GM23338 (cell line): Measurements from ENCODE around the gene GPR176. TPM values are rescaled to one million over a fixed set of nuclear protein-coding genes. Genes with fewer than 3 reads are reported as not detected.

Experiments
- ATAC-seq: fragments of 200-7000 bp; cut with Tn5 transposase; 3 replicates; pipeline ENCODE4 v1.9.1; 2020
- DNase-seq: peaks from one replicate; pipeline ENCODE4 v3.0.0-alpha.2; 2015; ENCODE audit warnings: low spot score
- H2AFZ ChIP-seq: fragments of 200-600 bp; sonication (generic); 2 replicates; pipeline ENCODE4 v1.8.0; 2016; ENCODE audit warnings: antibody characterized with exemption, mild to moderate bottlenecking, moderate library complexity
- H3F3A ChIP-seq: fragments of 200-600 bp; sonication (generic); replicated peaks from 2 replicates; pipeline ENCODE4 v1.8.0; 2017; ENCODE audit warnings: antibody characterized with exemption, mixed run types, low read depth
- H3K27ac ChIP-seq: fragments of 200-600 bp; sonication (generic); 2 replicates; pipeline ENCODE4 v1.6.1; 2016; ENCODE audit warnings: low read depth
- H3K27me3 ChIP-seq: fragments of 200-600 bp; sonication (generic); 2 replicates; pipeline ENCODE4 v1.8.0; 2016; ENCODE audit warnings: mild to moderate bottlenecking, mixed run types, moderate library complexity; ENCODE audit not compliant: insufficient read depth
- H3K36me3 ChIP-seq: fragments of 200-600 bp; sonication (generic); 2 replicates; pipeline ENCODE4 v1.8.0; 2016; ENCODE audit warnings: mild to moderate bottlenecking; ENCODE audit not compliant: insufficient read depth
- H3K4me1 ChIP-seq: fragments of 200-600 bp; sonication (generic); 2 replicates; pipeline ENCODE4 v1.8.0; 2016; ENCODE audit warnings: mild to moderate bottlenecking, moderate library complexity; ENCODE audit not compliant: insufficient read depth
- H3K4me2 ChIP-seq: fragments of 200-600 bp; sonication (generic); 2 replicates; pipeline ENCODE4 v1.7.1; 2017; ENCODE audit warnings: mixed run types
- H3K4me3 ChIP-seq: fragments of 200-600 bp; sonication (generic); 2 replicates; pipeline ENCODE4 v1.6.1; 2016; ENCODE audit warnings: mixed run types
- H3K79me2 ChIP-seq: fragments of 200-600 bp; sonication (generic); replicated peaks from 2 replicates; pipeline ENCODE4 v1.8.0; 2017; ENCODE audit warnings: mild to moderate bottlenecking; ENCODE audit not compliant: insufficient read depth
- H3K9me2 ChIP-seq: fragments of 200-600 bp; sonication (generic); 2 replicates; pipeline ENCODE4 v1.8.0; 2017; ENCODE audit not compliant: insufficient read depth
- H4K20me1 ChIP-seq: fragments of 200-600 bp; sonication (generic); replicated peaks from 2 replicates; pipeline ENCODE4 v1.8.0; 2017; ENCODE audit warnings: mild to moderate bottlenecking; ENCODE audit not compliant: insufficient read depth
- H3K27ac Mint-ChIP-seq: 2 replicates; pipeline ENCODE4 v1.8.0; 2020; ENCODE audit warnings: inconsistent platforms, mild to moderate bottlenecking, moderate library complexity, mixed read lengths
- H3K27me3 Mint-ChIP-seq: 3 replicates; pipeline ENCODE4 v1.8.0; 2022; ENCODE audit warnings: low read depth, mild to moderate bottlenecking, moderate library complexity, mixed read lengths, inconsistent platforms; ENCODE audit not compliant: insufficient read depth, poor library complexity
- H3K36me3 Mint-ChIP-seq: 3 replicates; pipeline ENCODE4 v1.8.0; 2021; ENCODE audit warnings: low read depth, mild to moderate bottlenecking, inconsistent platforms, moderate library complexity, mixed read lengths
- H3K4me1 Mint-ChIP-seq: 3 replicates; pipeline ENCODE4 v1.8.0; 2020; ENCODE audit warnings: mild to moderate bottlenecking, inconsistent platforms, mixed read lengths
- H3K4me3 Mint-ChIP-seq: 3 replicates; pipeline ENCODE4 v1.8.0; 2021; ENCODE audit warnings: moderate library complexity, mild to moderate bottlenecking, inconsistent platforms, mixed read lengths
- H3K9me3 Mint-ChIP-seq: 3 replicates; pipeline ENCODE4 v1.8.0; 2020; ENCODE audit warnings: moderate library complexity, mild to moderate bottlenecking, inconsistent platforms, mixed read lengths
- CREB1 ChIP-seq: fragments of 250-450 bp; sonication (Bioruptor Pico); IDR thresholded peaks from 2 replicates; pipeline ENCODE4 v1.5.0; 2020; ENCODE audit warnings: low read depth, mild to moderate bottlenecking, moderate library complexity
- EZH2 ChIP-seq: fragments of 200-600 bp; sonication (generic); IDR thresholded peaks from one replicate; pipeline ENCODE4 v1.8.0; 2017; ENCODE audit warnings: antibody characterized with exemption, mild to moderate bottlenecking, low read depth; ENCODE audit not compliant: unreplicated experiment
- EZH2phosphoT487 ChIP-seq: fragments of 200-600 bp; sonication (generic); IDR thresholded peaks from one replicate; pipeline ENCODE4 v1.8.1; 2018; ENCODE audit warnings: antibody characterized with exemption; ENCODE audit not compliant: unreplicated experiment
- JUNB ChIP-seq: IDR thresholded peaks from one replicate; pipeline ENCODE4 v1.6.1; 2016; ENCODE audit warnings: antibody characterized with exemption; ENCODE audit not compliant: unreplicated experiment
- NANOG ChIP-seq: IDR thresholded peaks from 2 replicates; pipeline ENCODE4 v1.6.1; 2016; ENCODE audit warnings: antibody characterized with exemption, borderline replicate concordance
- POLR2AphosphoS5 ChIP-seq: IDR thresholded peaks from 2 replicates; pipeline ENCODE4 v1.6.1; 2016; ENCODE audit warnings: antibody characterized with exemption, low read depth
- STAT1 ChIP-seq: IDR thresholded peaks from one replicate; pipeline ENCODE4 v1.6.1; 2016; ENCODE audit warnings: antibody characterized with exemption; ENCODE audit not compliant: unreplicated experiment
- ZNF114 ChIP-seq: fragments of 250-450 bp; sonication (Bioruptor Pico); IDR thresholded peaks from 2 replicates; pipeline ENCODE4 v1.5.0; 2020; ENCODE audit warnings: mild to moderate bottlenecking, moderate library complexity
- ZNF331 ChIP-seq: fragments of 250-450 bp; sonication (Bioruptor Pico); IDR thresholded peaks from 2 replicates; pipeline ENCODE4 v1.5.0; 2020; ENCODE audit warnings: low read depth, mild to moderate bottlenecking, moderate library complexity
- polyA plus RNA-seq: library from polyadenylated mRNA; unstranded; fragments of >200 nt; fragmentation: Nextera tagmentation; extraction: Ambion mirVana; gene quantifications from 2 replicates; pipeline ENCODE4 v1.2.1, GENCODE V29; 2016
- total RNA-seq: library from RNA; depleted of rRNA; stranded (reverse); fragments of >200 nt; shearing (Covaris generic); gene quantifications from 2 replicates; pipeline ENCODE4 v1.2.3, GENCODE V29; 2014
- TF ChIP-seq, protein P1 (sequence below): IDR thresholded peaks from 2 replicates; pipeline ENCODE4 v1.6.1; 2016; ENCODE audit warnings: antibody characterized with exemption
- TF ChIP-seq, protein P2 (sequence below): IDR thresholded peaks from one replicate; pipeline ENCODE4 v1.6.1; 2018; ENCODE audit warnings: antibody characterized with exemption; ENCODE audit not compliant: unreplicated experiment
- TF ChIP-seq, protein P3 (sequence below), 2 experiments: fragments of 200-600 bp in 1 of 2; sonication (generic) in 1 of 2; conservative IDR thresholded peaks; 2 replicates each; pipeline versions ENCODE4 v1.5.1 to v1.6.1; 2016 to 2017; ENCODE audit warnings: antibody characterized with exemption in 2 of 2, low read depth in 2 of 2, mild to moderate bottlenecking in 2 of 2, moderate library complexity in 1 of 2
- TF ChIP-seq, protein P4 (sequence below): fragments of 250-450 bp; sonication (Bioruptor Pico); IDR thresholded peaks from 2 replicates; pipeline ENCODE4 v1.5.0; 2020; ENCODE audit warnings: mild to moderate bottlenecking, moderate library complexity

Gene GPR176
- total and polyA plus RNA-seq, 2 experiments from 2014 or later: 60.0 to 248 TPM

DNA sequence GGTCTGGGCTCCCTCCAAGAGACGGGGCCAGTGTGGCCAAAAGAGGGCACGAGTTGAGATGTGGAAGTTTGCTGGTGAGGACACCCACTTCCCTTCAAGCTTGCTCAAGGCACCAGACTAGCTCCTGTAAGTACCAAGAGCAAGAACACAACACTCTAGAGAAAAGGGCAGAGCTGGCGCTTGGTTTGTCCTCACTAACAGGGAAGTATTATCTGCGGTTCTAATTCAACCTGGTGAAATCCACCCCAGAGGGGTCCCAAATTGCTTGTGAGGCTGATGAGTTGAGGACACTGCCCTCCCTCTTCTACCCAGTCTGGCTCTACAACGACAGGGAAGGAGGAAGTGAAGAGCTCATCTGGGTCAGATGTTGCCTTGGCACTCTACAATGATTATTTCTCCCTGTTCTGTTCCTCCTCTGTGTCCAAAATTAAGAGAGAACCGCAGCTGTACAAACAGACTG lies 120.5 kb downstream of the GPR176 start:
- H3K36me3 Mint-ChIP-seq: peaks cover 63% of the 10 kb centered on the region
- peaks cover 23% of the 10 kb centered on the region for H3K27me3 Mint-ChIP-seq
- no peak overlapping the region for H3K4me3 Mint-ChIP-seq
- peaks cover 25% of the 10 kb centered on the region for H3K79me2 ChIP-seq
- H2AFZ ChIP-seq: no peak overlapping the region
- DNase-seq (no peak), ATAC-seq (no peak)
- peaks cover 36% of the 10 kb centered on the region for H3K36me3 ChIP-seq
- no peak overlapping the region for H3K4me3 ChIP-seq
- no peaks in the 10 kb centered on the region for H3K9me3 Mint-ChIP-seq
- H4K20me1 ChIP-seq: peaks cover 16% of the 10 kb centered on the region
- H3F3A ChIP-seq: 0 out of 2 replicates have a peak, but pooled peaks cover 14% of the 10 kb centered on the region
- TF ChIP-seq EZH2 (no peak), ZNF114 (no peak), POLR2AphosphoS5 (no peak), JUNB (no peak), NANOG (no peak), ZNF331 (CRISPR knock-in tag) (no peak), STAT1 (no peak), CREB1 (no peak), EZH2phosphoT487 (no peak)
- TF ChIP-seq, protein P1, sequence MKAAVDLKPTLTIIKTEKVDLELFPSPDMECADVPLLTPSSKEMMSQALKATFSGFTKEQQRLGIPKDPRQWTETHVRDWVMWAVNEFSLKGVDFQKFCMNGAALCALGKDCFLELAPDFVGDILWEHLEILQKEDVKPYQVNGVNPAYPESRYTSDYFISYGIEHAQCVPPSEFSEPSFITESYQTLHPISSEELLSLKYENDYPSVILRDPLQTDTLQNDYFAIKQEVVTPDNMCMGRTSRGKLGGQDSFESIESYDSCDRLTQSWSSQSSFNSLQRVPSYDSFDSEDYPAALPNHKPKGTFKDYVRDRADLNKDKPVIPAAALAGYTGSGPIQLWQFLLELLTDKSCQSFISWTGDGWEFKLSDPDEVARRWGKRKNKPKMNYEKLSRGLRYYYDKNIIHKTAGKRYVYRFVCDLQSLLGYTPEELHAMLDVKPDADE: no peak
- TF ChIP-seq, protein P2, sequence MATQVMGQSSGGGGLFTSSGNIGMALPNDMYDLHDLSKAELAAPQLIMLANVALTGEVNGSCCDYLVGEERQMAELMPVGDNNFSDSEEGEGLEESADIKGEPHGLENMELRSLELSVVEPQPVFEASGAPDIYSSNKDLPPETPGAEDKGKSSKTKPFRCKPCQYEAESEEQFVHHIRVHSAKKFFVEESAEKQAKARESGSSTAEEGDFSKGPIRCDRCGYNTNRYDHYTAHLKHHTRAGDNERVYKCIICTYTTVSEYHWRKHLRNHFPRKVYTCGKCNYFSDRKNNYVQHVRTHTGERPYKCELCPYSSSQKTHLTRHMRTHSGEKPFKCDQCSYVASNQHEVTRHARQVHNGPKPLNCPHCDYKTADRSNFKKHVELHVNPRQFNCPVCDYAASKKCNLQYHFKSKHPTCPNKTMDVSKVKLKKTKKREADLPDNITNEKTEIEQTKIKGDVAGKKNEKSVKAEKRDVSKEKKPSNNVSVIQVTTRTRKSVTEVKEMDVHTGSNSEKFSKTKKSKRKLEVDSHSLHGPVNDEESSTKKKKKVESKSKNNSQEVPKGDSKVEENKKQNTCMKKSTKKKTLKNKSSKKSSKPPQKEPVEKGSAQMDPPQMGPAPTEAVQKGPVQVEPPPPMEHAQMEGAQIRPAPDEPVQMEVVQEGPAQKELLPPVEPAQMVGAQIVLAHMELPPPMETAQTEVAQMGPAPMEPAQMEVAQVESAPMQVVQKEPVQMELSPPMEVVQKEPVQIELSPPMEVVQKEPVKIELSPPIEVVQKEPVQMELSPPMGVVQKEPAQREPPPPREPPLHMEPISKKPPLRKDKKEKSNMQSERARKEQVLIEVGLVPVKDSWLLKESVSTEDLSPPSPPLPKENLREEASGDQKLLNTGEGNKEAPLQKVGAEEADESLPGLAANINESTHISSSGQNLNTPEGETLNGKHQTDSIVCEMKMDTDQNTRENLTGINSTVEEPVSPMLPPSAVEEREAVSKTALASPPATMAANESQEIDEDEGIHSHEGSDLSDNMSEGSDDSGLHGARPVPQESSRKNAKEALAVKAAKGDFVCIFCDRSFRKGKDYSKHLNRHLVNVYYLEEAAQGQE: no peak
- TF ChIP-seq, protein P3, sequence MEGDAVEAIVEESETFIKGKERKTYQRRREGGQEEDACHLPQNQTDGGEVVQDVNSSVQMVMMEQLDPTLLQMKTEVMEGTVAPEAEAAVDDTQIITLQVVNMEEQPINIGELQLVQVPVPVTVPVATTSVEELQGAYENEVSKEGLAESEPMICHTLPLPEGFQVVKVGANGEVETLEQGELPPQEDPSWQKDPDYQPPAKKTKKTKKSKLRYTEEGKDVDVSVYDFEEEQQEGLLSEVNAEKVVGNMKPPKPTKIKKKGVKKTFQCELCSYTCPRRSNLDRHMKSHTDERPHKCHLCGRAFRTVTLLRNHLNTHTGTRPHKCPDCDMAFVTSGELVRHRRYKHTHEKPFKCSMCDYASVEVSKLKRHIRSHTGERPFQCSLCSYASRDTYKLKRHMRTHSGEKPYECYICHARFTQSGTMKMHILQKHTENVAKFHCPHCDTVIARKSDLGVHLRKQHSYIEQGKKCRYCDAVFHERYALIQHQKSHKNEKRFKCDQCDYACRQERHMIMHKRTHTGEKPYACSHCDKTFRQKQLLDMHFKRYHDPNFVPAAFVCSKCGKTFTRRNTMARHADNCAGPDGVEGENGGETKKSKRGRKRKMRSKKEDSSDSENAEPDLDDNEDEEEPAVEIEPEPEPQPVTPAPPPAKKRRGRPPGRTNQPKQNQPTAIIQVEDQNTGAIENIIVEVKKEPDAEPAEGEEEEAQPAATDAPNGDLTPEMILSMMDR (conservative IDR thresholded peaks at IDR 0.05; ENCODE audit: low read depth in 2 of 2): no peak
- TF ChIP-seq, protein P4, sequence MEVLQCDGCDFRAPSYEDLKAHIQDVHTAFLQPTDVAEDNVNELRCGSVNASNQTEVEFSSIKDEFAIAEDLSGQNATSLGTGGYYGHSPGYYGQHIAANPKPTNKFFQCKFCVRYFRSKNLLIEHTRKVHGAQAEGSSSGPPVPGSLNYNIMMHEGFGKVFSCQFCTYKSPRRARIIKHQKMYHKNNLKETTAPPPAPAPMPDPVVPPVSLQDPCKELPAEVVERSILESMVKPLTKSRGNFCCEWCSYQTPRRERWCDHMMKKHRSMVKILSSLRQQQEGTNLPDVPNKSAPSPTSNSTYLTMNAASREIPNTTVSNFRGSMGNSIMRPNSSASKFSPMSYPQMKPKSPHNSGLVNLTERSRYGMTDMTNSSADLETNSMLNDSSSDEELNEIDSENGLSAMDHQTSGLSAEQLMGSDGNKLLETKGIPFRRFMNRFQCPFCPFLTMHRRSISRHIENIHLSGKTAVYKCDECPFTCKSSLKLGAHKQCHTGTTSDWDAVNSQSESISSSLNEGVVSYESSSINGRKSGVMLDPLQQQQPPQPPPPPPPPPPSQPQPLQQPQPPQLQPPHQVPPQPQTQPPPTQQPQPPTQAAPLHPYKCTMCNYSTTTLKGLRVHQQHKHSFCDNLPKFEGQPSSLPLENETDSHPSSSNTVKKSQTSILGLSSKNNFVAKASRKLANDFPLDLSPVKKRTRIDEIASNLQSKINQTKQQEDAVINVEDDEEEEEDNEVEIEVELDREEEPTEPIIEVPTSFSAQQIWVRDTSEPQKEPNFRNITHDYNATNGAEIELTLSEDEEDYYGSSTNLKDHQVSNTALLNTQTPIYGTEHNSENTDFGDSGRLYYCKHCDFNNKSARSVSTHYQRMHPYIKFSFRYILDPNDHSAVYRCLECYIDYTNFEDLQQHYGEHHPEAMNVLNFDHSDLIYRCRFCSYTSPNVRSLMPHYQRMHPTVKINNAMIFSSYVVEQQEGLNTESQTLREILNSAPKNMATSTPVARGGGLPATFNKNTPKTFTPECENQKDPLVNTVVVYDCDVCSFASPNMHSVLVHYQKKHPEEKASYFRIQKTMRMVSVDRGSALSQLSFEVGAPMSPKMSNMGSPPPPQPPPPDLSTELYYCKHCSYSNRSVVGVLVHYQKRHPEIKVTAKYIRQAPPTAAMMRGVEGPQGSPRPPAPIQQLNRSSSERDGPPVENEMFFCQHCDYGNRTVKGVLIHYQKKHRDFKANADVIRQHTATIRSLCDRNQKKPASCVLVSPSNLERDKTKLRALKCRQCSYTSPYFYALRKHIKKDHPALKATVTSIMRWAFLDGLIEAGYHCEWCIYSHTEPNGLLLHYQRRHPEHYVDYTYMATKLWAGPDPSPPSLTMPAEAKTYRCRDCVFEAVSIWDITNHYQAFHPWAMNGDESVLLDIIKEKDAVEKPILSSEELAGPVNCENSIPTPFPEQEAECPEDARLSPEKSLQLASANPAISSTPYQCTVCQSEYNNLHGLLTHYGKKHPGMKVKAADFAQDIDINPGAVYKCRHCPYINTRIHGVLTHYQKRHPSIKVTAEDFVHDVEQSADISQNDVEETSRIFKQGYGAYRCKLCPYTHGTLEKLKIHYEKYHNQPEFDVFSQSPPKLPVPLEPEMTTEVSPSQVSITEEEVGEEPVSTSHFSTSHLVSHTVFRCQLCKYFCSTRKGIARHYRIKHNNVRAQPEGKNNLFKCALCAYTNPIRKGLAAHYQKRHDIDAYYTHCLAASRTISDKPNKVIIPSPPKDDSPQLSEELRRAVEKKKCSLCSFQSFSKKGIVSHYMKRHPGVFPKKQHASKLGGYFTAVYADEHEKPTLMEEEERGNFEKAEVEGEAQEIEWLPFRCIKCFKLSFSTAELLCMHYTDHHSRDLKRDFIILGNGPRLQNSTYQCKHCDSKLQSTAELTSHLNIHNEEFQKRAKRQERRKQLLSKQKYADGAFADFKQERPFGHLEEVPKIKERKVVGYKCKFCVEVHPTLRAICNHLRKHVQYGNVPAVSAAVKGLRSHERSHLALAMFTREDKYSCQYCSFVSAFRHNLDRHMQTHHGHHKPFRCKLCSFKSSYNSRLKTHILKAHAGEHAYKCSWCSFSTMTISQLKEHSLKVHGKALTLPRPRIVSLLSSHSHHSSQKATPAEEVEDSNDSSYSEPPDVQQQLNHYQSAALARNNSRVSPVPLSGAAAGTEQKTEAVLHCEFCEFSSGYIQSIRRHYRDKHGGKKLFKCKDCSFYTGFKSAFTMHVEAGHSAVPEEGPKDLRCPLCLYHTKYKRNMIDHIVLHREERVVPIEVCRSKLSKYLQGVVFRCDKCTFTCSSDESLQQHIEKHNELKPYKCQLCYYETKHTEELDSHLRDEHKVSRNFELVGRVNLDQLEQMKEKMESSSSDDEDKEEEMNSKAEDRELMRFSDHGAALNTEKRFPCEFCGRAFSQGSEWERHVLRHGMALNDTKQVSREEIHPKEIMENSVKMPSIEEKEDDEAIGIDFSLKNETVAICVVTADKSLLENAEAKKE (CRISPR knock-in tag): no peak
- no peak overlapping the region for H3K27ac Mint-ChIP-seq
- no peak overlapping the region for H3K27ac ChIP-seq
- peaks cover 49% of the 10 kb centered on the region for H3K4me1 Mint-ChIP-seq
- H3K4me2 ChIP-seq: no peak overlapping the region
- H3K9me2 ChIP-seq: peaks cover 6% of the 10 kb centered on the region; the same call in 1 of the 2 replicates
- H3K27me3 ChIP-seq: no peaks in the 10 kb centered on the region
- peaks cover 6% of the 10 kb centered on the region; the same call in 1 of the 2 replicates for H3K4me1 ChIP-seq
